ENCODE data around the gene MLEC.

- TF ChIP-seq, protein P1, sequence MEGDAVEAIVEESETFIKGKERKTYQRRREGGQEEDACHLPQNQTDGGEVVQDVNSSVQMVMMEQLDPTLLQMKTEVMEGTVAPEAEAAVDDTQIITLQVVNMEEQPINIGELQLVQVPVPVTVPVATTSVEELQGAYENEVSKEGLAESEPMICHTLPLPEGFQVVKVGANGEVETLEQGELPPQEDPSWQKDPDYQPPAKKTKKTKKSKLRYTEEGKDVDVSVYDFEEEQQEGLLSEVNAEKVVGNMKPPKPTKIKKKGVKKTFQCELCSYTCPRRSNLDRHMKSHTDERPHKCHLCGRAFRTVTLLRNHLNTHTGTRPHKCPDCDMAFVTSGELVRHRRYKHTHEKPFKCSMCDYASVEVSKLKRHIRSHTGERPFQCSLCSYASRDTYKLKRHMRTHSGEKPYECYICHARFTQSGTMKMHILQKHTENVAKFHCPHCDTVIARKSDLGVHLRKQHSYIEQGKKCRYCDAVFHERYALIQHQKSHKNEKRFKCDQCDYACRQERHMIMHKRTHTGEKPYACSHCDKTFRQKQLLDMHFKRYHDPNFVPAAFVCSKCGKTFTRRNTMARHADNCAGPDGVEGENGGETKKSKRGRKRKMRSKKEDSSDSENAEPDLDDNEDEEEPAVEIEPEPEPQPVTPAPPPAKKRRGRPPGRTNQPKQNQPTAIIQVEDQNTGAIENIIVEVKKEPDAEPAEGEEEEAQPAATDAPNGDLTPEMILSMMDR (IDR thresholded peaks at IDR 0.05) = no peak
- TF ChIP-seq EP300 (IDR thresholded peaks at IDR 0.05) (no peak), MAX (IDR thresholded peaks at IDR 0.05) (no peak), TFCP2L1 (CRISPR knock-in tag; IDR thresholded peaks at IDR 0.05) (no peak), CHD2 (IDR thresholded peaks at IDR 0.05; ENCODE audit: low read length, partially characterized antibody) (no peak), POLR2A (IDR thresholded peaks at IDR 0.05; ENCODE audit: low read length) (no peak), NPAS2 (CRISPR knock-in tag; IDR thresholded peaks at IDR 0.05; ENCODE audit: borderline replicate concordance) (no peak), CHD4 (IDR thresholded peaks at IDR 0.05; ENCODE audit: borderline replicate concordance) (no peak), ESRRA (IDR thresholded peaks at IDR 0.05; ENCODE audit: borderline replicate concordance, low read length) (no peak), RFX5 (IDR thresholded peaks at IDR 0.05) (no peak), ZC3H11A (IDR thresholded peaks at IDR 0.05) (no peak), JUNB (IDR thresholded peaks at IDR 0.05) (no peak)
Measured at GRCh38 chr12:120741476-120742421, 54.8 kb downstream of the MLEC start.
